ENCODE results near the gene NHLRC1. TPM values are rescaled to one million over a fixed set of nuclear protein-coding genes. Genes with fewer than 3 reads are reported as not detected.

The NHLRC1 gene
- total and polyA plus RNA-seq, 2 of the 13 experiments (the other 11 are each of a cell fraction or from before 2014, with no cell fraction given): 0.04 to 0.11 TPM

GRCh38 chr6:18122128-18123093 lies at the start of gene NHLRC1 (continued):
- TF ChIP-seq RBM39 (IDR thresholded peaks at IDR 0.05; ENCODE audit: low read depth, low read length, poor library complexity, severe bottlenecking) (peak; percentile 65), ZBTB10 (CRISPR knock-in tag; IDR thresholded peaks at IDR 0.05; ENCODE audit: borderline replicate concordance) (no peak; the same call in 1 of the 2 replicates), ZFP36L2 (CRISPR knock-in tag; IDR thresholded peaks at IDR 0.05) (peak; percentile 74; the same call in 1 of the 2 replicates), ZNF281 (CRISPR knock-in tag; IDR thresholded peaks at IDR 0.05; ENCODE audit: borderline replicate concordance) (peak; percentile 96), PAX8 (CRISPR knock-in tag; IDR thresholded peaks at IDR 0.05; ENCODE audit: borderline replicate concordance) (peak; percentile 82; the same call in 1 of the 2 replicates), MTF1 (CRISPR knock-in tag; IDR thresholded peaks at IDR 0.05) (no peak), KLF11 (CRISPR knock-in tag; IDR thresholded peaks at IDR 0.05) (peak; percentile 84; the same call in 1 of the 2 replicates), ZNF576 (CRISPR knock-in tag; IDR thresholded peaks at IDR 0.05) (peak; percentile 96), BHLHE40 (IDR thresholded peaks at IDR 0.05; ENCODE audit: low read length) (peak; percentile 86), IKZF5 (CRISPR knock-in tag; IDR thresholded peaks at IDR 0.05) (peak; percentile 99), LCORL (IDR thresholded peaks at IDR 0.05) (no peak), LCORL (CRISPR knock-in tag; IDR thresholded peaks at IDR 0.05) (peak; percentile 95), SUZ12 (IDR thresholded peaks at IDR 0.05; ENCODE audit: low read depth, low read length) (no peak), ZKSCAN5 (CRISPR knock-in tag; IDR thresholded peaks at IDR 0.05) (0 out of 2 replicates have a peak, but pooled peaks have one; percentile 29), CBX2 (IDR thresholded peaks at IDR 0.05; ENCODE audit: low read depth, low read length) (no peak), CBX2 (CRISPR knock-in tag; IDR thresholded peaks at IDR 0.05; ENCODE audit: low read depth) (0 out of 2 replicates have a peak, but pooled peaks have one; percentile 81), RAD21 (CRISPR knock-in tag; IDR thresholded peaks at IDR 0.05) (peak; percentile 99), THAP7 (CRISPR knock-in tag; IDR thresholded peaks at IDR 0.05) (peak; percentile 90; the same call in 1 of the 2 replicates), ZNF746 (CRISPR knock-in tag; IDR thresholded peaks at IDR 0.05) (peak; percentile 55; the same call in 1 of the 2 replicates), ZNF562 (CRISPR knock-in tag; IDR thresholded peaks at IDR 0.05; ENCODE audit: borderline replicate concordance) (peak; percentile 54; the same call in 1 of the 2 replicates), ZFP62 (CRISPR knock-in tag; IDR thresholded peaks at IDR 0.05) (no peak), NCOA5 (CRISPR knock-in tag; IDR thresholded peaks at IDR 0.05) (no peak)
